NCI-H345 (cell line): ENCODE measurements around the gene KRTAP4-6.
"Not testable (repeated sequence)": the region's sequence is repeated elsewhere in the genome, so short reads cannot be mapped to it uniquely, and the experiment has no call there.

ENCODE experiments used
- DNase-seq: peaks from one replicate; lab custom pipeline; 2025; lab: John Stamatoyannopoulos, UW

Gene KRTAP4-6

DNA sequence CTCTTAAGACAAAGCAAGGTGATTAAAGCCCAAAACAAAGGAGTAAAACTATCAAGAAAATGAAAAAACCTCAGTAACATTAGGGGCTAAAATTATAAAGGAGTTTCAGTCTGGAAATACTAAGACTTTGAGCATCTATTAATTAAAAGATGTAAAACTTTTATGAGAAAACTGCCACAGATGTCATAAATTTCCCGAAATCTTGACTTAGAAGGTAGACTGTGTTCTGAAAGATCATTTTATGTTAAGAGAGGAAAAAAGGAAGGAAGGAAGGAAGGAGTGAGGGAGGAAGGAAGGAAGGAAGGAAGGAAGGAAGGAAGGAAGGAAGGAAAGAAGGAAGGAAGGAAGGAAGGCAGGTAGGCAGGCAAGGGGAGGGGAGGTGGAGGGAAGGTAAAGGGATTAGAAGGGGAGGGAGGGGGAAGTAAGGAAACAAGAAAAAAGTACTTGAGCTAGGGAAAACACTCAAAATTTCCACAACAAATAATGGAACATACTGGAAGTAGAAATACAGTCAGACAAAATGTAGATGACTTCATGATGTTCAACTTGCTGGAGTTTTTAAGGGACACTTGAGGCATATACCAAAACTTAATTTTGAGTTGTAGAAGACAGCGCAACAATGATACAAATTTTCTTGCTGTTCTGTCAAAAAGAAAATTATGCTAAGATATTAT is 7.3 kb upstream of the KRTAP4-6 start:
- DNase-seq = no peak

GRCh38 chr17:41145261-41145660 is 4.9 kb upstream of the KRTAP4-6 start:
- no peak for DNase-seq

DNA sequence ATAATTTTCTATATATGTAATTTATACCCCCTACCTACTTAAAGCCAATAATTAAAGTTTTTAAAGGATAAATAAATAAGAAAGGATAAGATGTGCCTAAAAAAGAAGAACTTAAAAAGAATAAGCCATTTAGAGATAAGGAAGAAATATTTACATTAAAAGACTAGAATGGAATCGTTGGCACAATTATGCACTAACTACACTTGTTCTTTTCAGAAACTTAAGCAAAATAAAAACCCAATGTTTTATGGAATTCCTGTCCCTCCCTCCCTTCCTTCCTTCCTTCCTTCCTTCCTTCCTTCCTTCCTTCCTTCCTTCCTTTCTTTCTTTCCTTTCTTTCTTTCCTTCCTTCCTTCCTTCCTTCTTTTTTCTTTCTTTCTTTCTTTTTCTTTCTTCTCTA is 4.5 kb upstream of the KRTAP4-6 start:
- DNase-seq = no peak

GRCh38 chr17:41141361-41141760 is 1.0 kb upstream of the KRTAP4-6 start:
- DNase-seq = no peak

DNA sequence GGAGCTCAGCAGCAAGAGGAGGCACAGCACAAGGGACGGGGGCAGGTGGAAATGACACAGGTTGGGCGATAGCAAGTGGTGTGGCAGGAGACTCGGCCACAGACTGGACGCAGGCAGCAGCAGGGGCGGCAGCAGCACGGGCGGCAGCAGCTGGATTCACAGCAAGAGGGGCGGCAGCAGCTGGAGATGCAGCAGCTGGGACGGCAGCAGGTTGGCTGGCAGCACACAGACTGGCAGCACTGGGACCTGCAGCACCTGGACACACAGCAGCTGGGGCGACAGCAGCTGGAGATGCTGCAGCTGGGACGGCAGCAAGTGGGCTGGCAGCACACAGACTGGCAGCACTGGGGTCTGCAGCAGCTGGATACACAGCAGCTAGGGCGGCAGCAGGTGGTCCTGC is 479 bp downstream of the KRTAP4-6 start:
- not testable (repeated sequence) for DNase-seq

GRCh38 chr17:41133880-41134735 is 6.2 kb downstream of the KRTAP4-6 start:
- no peak for DNase-seq

- no peak for DNase-seq
Measured at GRCh38 chr17:41131979-41132378, 8.4 kb downstream of the KRTAP4-6 start.

GRCh38 chr17:41127371-41127770 is 13.0 kb downstream of the KRTAP4-6 start:
- DNase-seq = no peak

GRCh38 chr17:41126412-41126811 is 13.9 kb downstream of the KRTAP4-6 start:
- DNase-seq = no peak

DNA sequence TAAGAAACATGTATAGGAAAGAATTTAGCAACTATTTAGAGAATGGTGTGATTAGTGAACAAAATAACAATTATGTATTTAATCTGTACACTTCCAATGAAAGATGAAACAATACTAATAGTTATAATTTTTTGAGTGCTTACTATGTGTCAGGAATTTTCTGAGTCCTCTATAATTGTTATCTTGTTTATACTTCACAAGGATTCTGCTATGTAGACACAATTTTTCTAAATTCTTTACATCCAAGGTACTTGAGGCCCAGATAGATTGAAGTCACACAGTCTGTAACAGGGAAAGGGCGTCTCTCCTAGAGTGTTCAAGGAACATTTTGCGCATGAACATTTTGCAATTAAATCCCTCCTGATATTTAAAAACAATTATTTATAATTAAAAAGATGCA is 15.3 kb downstream of the KRTAP4-6 start:
- DNase-seq = no peak

DNA sequence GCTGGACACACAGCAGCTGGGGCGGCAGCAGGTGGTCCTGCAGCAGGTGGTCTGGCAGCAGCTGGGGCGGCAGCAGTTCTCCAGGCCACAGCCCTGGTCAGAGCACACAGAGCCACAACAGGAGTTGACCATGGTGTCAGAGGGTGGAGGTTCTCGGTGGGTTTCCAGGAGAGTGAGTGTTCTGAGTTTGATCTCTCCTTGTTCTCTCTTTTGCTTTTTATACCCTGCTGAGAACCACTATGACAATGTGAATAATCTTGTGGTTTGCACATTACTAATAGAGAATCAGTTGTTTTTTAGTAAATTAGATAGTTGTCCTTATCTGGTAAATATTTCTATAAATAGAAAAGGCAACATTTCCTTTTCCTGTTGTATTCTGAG is 16.4 kb downstream of the KRTAP4-6 start, which contains the start of gene KRTAP4-12:
Gene KRTAP4-12, minus strand, starts transcription at position 192 of the 381 bp plus-strand sequence. Its CDS starts 60 bp downstream, at position 132.
- not testable (repeated sequence) for DNase-seq

DNA sequence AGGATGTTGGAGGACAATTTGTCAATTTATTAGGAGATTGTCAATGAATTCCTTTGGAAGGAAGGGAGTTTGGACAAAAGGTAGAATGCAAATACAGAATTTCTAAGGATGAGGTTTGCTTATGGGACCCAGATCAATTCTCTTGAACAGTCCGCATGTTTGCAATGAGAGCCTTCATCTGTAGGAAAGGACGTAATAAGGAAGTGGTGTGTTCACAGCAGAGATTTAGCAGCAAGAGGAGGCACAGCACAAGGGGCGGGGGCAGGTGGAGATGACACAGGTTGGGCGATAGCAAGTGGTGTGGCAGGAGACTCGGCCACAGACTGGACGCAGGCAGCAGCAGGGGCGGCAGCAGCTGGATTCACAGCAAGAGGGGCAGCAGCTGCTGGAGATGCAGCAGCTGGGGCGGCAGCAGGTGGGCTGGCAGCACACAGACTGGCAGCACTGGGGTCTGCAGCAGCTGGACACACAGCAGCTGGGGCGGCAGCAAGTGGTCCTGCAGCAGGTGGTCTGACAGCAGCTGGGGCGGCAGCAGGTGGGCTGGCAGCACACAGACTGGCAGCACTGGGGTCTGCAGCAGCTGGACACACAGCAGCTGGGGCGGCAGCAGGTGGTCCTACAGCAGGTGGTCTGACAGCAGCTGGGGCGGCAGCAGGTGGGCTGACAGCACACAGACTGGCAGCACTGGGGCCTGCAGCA is 16.9 kb downstream of the KRTAP4-6 start:
- DNase-seq = not testable (repeated sequence)

- no peak for DNase-seq
Measured at GRCh38 chr17:41121742-41122141, 18.6 kb downstream of the KRTAP4-6 start.

GRCh38 chr17:41119696-41120690 is 20.4 kb downstream of the KRTAP4-6 start:
- not testable (repeated sequence) for DNase-seq

- DNase-seq = no peak
Measured at GRCh38 chr17:41118721-41119120, 21.6 kb downstream of the KRTAP4-6 start.

DNA sequence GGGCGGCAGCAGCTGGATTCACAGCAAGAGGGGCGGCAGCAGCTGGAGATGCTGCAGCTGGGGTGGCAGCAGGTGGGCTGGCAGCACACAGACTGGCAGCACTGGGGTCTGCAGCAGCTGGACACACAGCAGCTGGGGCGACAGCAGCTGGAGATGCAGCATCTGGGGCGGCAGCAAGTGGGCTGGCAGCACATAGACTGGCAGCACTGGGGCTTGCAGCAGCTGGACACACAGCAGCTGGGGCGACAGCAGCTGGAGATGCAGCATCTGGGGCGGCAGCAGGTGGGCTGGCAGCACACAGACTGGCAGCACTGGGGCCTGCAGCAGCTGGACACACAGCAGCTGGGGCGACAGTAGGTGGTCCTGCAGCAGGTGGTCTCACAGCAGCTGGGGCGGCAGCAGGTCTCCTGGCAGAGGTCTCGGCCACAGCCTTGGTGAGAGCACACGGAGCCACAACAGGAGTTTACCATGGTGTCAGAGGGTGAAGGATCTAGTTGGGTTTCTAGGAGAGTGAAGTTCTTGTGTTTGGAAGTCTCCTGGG is 22.4 kb downstream of the KRTAP4-6 start, which contains the start of gene KRTAP4-11:
Gene KRTAP4-11, minus strand, starts transcription at position 528 of the 541 bp plus-strand sequence. Its CDS starts 58 bp downstream, at position 470.
- not testable (repeated sequence) for DNase-seq

GRCh38 chr17:41116297-41116696 is 24.0 kb downstream of the KRTAP4-6 start:
- no peak for DNase-seq

- no peak for DNase-seq
Measured at GRCh38 chr17:41111151-41111885, 29.0 kb downstream of the KRTAP4-6 start.

DNA sequence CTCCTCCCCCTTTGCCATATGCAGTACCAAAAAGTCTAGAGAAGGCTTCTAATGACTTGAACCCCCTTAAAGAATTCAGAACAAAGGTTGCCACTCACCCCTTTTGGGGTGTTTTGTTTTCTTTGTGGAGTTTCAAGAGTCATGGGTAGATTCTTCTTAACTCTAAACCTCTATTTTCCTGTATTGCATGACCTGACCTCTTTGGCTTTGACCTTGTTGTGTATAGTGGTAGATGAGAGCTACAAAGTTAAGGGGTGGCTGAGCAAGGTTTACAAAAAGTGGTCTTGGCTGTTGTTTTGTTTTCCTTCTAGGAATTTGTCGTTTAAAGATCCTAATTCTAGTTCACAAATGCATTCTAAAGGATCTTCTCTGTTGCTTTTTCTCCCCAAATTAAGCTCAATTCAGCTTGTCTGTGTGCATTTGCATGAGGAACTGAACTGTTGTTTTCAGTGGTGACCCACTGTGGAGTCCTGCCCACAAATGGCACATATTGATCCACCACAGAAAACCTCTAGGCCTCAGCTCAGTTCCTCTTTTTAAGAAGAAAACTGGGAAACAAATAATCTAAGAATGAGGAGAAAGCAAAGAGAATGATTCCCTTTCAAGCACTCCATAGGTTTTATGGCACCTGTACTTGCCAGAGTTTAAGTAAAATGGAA is 31.5 kb downstream of the KRTAP4-6 start:
- not testable (repeated sequence) for DNase-seq
